Hepatocyte (in vitro differentiated cells): ENCODE measurements around the gene TEX29. TPM values are rescaled to one million over a fixed set of nuclear protein-coding genes. Genes with fewer than 3 reads are reported as not detected.

ENCODE experiments used
- DNase-seq: peaks from one replicate; pipeline ENCODE4 v3.0.0-alpha.2; 2016; ENCODE audit warnings: low spot score
- H2AFZ ChIP-seq: fragments of 200-600 bp; sonication (generic); 2 replicates; pipeline ENCODE4 v1.6.0; 2016; ENCODE audit warnings: antibody characterized with exemption, mild to moderate bottlenecking
- H3K27ac ChIP-seq: fragments of 200-600 bp; sonication (generic); 2 replicates; pipeline ENCODE4 v1.5.1; 2016; ENCODE audit warnings: mild to moderate bottlenecking
- H3K27me3 ChIP-seq: fragments of 200-600 bp; sonication (generic); 2 replicates; pipeline ENCODE4 v1.6.1; 2016
- H3K36me3 ChIP-seq: fragments of 200-600 bp; sonication (generic); replicated peaks from 2 replicates; pipeline ENCODE4 v1.5.1; 2016; ENCODE audit warnings: low read depth; ENCODE audit not compliant: insufficient read depth
- H3K4me1 ChIP-seq: fragments of 200-600 bp; sonication (generic); 2 replicates; pipeline ENCODE4 v1.5.1; 2016; ENCODE audit warnings: mild to moderate bottlenecking, moderate library complexity; ENCODE audit not compliant: insufficient read depth
- H3K4me2 ChIP-seq: fragments of 200-600 bp; sonication (generic); 2 replicates; pipeline ENCODE4 v1.6.0; 2016
- H3K4me3 ChIP-seq: fragments of 200-600 bp; sonication (generic); 2 replicates; pipeline ENCODE4 v1.5.1; 2016; ENCODE audit warnings: mild to moderate bottlenecking
- H3K79me2 ChIP-seq: fragments of 200-600 bp; sonication (generic); 2 replicates; pipeline ENCODE4 v1.6.0; 2017; ENCODE audit warnings: mild to moderate bottlenecking
- H3K9me2 ChIP-seq: fragments of 200-600 bp; sonication (generic); replicated peaks from 2 replicates; pipeline ENCODE4 v1.6.0; 2017; ENCODE audit warnings: mild to moderate bottlenecking; ENCODE audit not compliant: insufficient read depth
- H3K9me3 ChIP-seq: fragments of 200-600 bp; sonication (generic); 2 replicates; pipeline ENCODE4 v1.5.1; 2016; ENCODE audit warnings: low read depth, mild to moderate bottlenecking
- H4K20me1 ChIP-seq: fragments of 200-600 bp; sonication (generic); 2 replicates; pipeline ENCODE4 v1.6.0; 2016; ENCODE audit warnings: mild to moderate bottlenecking; ENCODE audit not compliant: insufficient read depth, poor library complexity, severe bottlenecking
- CTCF ChIP-seq: fragments of 200-600 bp; sonication (generic); IDR thresholded peaks from 2 replicates; pipeline ENCODE4 v1.5.1; 2016; ENCODE audit warnings: antibody characterized with exemption, mild to moderate bottlenecking; ENCODE audit not compliant: poor library complexity
- EZH2 ChIP-seq: fragments of 200-600 bp; sonication (generic); IDR thresholded peaks from 2 replicates; pipeline ENCODE4 v1.6.1; 2016; ENCODE audit warnings: antibody characterized with exemption, mild to moderate bottlenecking, borderline replicate concordance
- EZH2phosphoT487 ChIP-seq: fragments of 200-600 bp; sonication (generic); IDR thresholded peaks from one replicate; pipeline ENCODE4 v1.6.1; 2018; ENCODE audit warnings: antibody characterized with exemption, mild to moderate bottlenecking, low read depth, moderate library complexity; ENCODE audit not compliant: unreplicated experiment, severe bottlenecking
- WGBS: methylation state at CpG from one replicate; pipeline ENCODE4 v1.1.6; 2016; ENCODE audit warnings: low lambda C conversion rate; ENCODE audit errors: missing lambda C conversion rate; 5-methylcytosine and 5-hydroxymethylcytosine counted together
- polyA plus RNA-seq: library from polyadenylated mRNA; unstranded; fragments of >200 nt; fragmentation: Nextera tagmentation; extraction: Ambion mirVana; gene quantifications from 2 replicates; pipeline ENCODE4 v1.2.1, GENCODE V29; 2016
- total RNA-seq: library from RNA; depleted of rRNA; stranded (reverse); fragments of >200 nt; gene quantifications from 2 replicates; pipeline ENCODE4 v1.2.3, GENCODE V29; 2014

Gene TEX29
- total and polyA plus RNA-seq, 2 experiments from 2014 or later = 0.83 to 1.8 TPM

- H3K4me3 ChIP-seq = no peak overlapping the region
- H3K27ac ChIP-seq = no peak overlapping the region
- no peaks in the 10 kb centered on the region for H3K9me3 ChIP-seq
- peaks cover 10% of the 10 kb centered on the region for H3K4me1 ChIP-seq
- H3K36me3 ChIP-seq = no peaks in the 10 kb centered on the region
- DNase-seq = no peak
- H2AFZ ChIP-seq = no peak overlapping the region
- no peaks in the 10 kb centered on the region for H3K79me2 ChIP-seq
- H3K27me3 ChIP-seq = no peaks in the 10 kb centered on the region
- TF ChIP-seq EZH2phosphoT487 (no peak), CTCF (no peak), EZH2 (no peak)
- H3K9me2 ChIP-seq = no peaks in the 10 kb centered on the region
- no peak overlapping the region for H3K4me2 ChIP-seq
- H4K20me1 ChIP-seq = no peaks in the 10 kb centered on the region
- 87% methylated on average over 18 of the region's 18 CpGs for WGBS
Measured at GRCh38 chr13:111387945-111388600, 67.6 kb downstream of the TEX29 start.

- Histone ChIP-seq H2AFZ (no peak overlapping the region), H3K9me2 (no peaks in the 10 kb centered on the region), H3K27ac (no peak overlapping the region), H4K20me1 (no peaks in the 10 kb centered on the region), H3K9me3 (no peaks in the 10 kb centered on the region), H3K36me3 (no peaks in the 10 kb centered on the region), H3K27me3 (no peaks in the 10 kb centered on the region), H3K4me3 (no peak overlapping the region), H3K4me1 (peaks cover 13% of the 10 kb centered on the region), H3K79me2 (no peaks in the 10 kb centered on the region), H3K4me2 (no peak overlapping the region)
- WGBS = 93% methylated on average over 19 of the region's 19 CpGs
- TF ChIP-seq EZH2 (no peak), CTCF (no peak), EZH2phosphoT487 (no peak)
- DNase-seq = no peak
Measured at GRCh38 chr13:111388851-111389500, 68.5 kb downstream of the TEX29 start.

GRCh38 chr13:111389621-111390521 is 69.4 kb downstream of the TEX29 start:
- Histone ChIP-seq H3K27ac (no peak overlapping the region), H3K27me3 (no peaks in the 10 kb centered on the region), H3K4me2 (no peak overlapping the region), H3K36me3 (no peaks in the 10 kb centered on the region), H3K9me2 (no peaks in the 10 kb centered on the region), H3K4me3 (no peak overlapping the region), H3K9me3 (no peaks in the 10 kb centered on the region), H3K4me1 (peaks cover 13% of the 10 kb centered on the region), H4K20me1 (no peaks in the 10 kb centered on the region), H2AFZ (no peak overlapping the region), H3K79me2 (no peaks in the 10 kb centered on the region)
- WGBS = 84% methylated on average over 21 of the region's 21 CpGs
- no peak for TF ChIP-seq CTCF
- no peak for TF ChIP-seq EZH2phosphoT487
- TF ChIP-seq EZH2 = no peak
- DNase-seq = no peak
